Mesothelial cell of epicardium (in vitro differentiated cells): ENCODE results near the gene TANC1. TPM values are rescaled to one million over a fixed set of nuclear protein-coding genes. Genes with fewer than 3 reads are reported as not detected.

ENCODE experiments used
- DNase-seq, 2 experiments: peaks; one replicate each; pipeline ENCODE4 v3.0.0; 2021; ENCODE audit warnings: low spot score in 2 of 2; ENCODE audit not compliant: unreplicated experiment in 2 of 2
- H3K27ac Mint-ChIP-seq: 2 replicates; pipeline ENCODE4 v1.8.0; 2021; ENCODE audit warnings: mixed read lengths
- H3K27me3 Mint-ChIP-seq: 2 replicates; pipeline ENCODE4 v1.8.0; 2021; ENCODE audit warnings: low read depth, mixed read lengths
- H3K36me3 Mint-ChIP-seq: 2 replicates; pipeline ENCODE4 v1.8.0; 2021; ENCODE audit warnings: mixed read lengths
- H3K4me1 Mint-ChIP-seq: 2 replicates; pipeline ENCODE4 v1.8.0; 2021; ENCODE audit warnings: mixed read lengths
- H3K4me3 Mint-ChIP-seq: 2 replicates; pipeline ENCODE4 v1.8.0; 2021; ENCODE audit warnings: mild to moderate bottlenecking, moderate library complexity, mixed read lengths
- H3K9me3 Mint-ChIP-seq: 2 replicates; pipeline ENCODE4 v1.8.0; 2021; ENCODE audit warnings: mixed read lengths
- CTCF ChIP-seq: fragments of 200-600 bp; sonication (generic); IDR thresholded peaks from one replicate; pipeline ENCODE4 v1.5.0; 2021; ENCODE audit warnings: antibody characterized with exemption; ENCODE audit not compliant: unreplicated experiment
- total RNA-seq: library from RNA; stranded (reverse); gene quantifications from 3 replicates; pipeline ENCODE4 v1.2.1, GENCODE V29; 2021

TANC1 gene
- total RNA-seq, 1 donor from 2014 or later, result 138 TPM

DNA sequence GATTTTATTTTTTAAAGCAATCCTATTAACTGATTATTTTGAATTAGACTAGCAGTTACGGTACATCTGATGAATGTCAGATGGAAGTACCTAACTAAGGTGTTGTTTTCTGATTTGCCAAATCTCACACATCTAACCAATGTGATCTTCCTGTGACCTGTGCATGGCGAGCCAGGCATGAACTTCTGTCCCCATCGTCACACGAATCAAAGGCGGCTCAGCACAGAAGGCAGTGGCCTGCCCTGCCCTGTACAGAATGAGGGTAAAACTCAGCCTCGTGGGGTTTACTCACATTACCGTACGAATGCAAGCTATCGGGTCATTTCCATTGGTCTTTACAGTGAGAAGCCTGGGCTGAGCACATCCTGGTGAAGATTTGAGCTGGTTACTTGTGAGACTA, 230.8 kb downstream of the TANC1 start:
- TF ChIP-seq CTCF, result no peak
- H3K9me3 Mint-ChIP-seq, result no peaks in the 10 kb centered on the region
- H3K27ac Mint-ChIP-seq, result no peak overlapping the region
- no peaks in the 10 kb centered on the region for H3K27me3 Mint-ChIP-seq
- no peak for DNase-seq
- peaks cover 58% of the 10 kb centered on the region for H3K36me3 Mint-ChIP-seq
- H3K4me1 Mint-ChIP-seq, result peaks cover 2% of the 10 kb centered on the region
- H3K4me3 Mint-ChIP-seq, result no peak overlapping the region

GRCh38 chr2:159199761-159200465, 231.5 kb downstream of the TANC1 start:
- Mint-ChIP-seq H3K36me3 (peaks cover 53% of the 10 kb centered on the region), H3K27ac (peak overlapping the region; percentile 57), H3K9me3 (no peaks in the 10 kb centered on the region), H3K27me3 (no peaks in the 10 kb centered on the region), H3K4me1 (peaks cover 2% of the 10 kb centered on the region), H3K4me3 (no peak overlapping the region)
- DNase-seq, result no peak
- no peak for TF ChIP-seq CTCF

DNA sequence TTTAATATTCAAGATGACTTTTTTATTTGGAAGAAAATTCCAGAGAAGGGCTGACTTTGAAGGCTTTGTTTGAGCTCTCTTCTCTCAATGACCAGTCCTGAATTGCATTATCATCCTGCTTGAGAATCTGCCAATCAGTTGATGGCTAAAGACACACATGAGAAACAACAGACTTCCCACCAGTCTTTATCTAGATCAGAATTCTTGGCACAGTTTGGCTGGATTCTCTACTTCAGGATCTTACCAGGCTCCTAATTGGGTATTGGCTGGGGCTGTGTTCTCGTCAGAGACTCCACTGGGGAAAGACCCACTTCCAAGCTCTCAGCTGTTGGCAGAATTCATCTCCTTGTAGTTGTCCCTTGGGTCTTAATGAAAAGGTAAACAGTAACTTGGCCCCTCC, 232.1 kb downstream of the TANC1 start:
- peaks cover 58% of the 10 kb centered on the region for H3K36me3 Mint-ChIP-seq
- H3K4me1 Mint-ChIP-seq, result peaks cover 2% of the 10 kb centered on the region
- no peak overlapping the region for H3K4me3 Mint-ChIP-seq
- no peak for DNase-seq
- no peaks in the 10 kb centered on the region for H3K27me3 Mint-ChIP-seq
- H3K9me3 Mint-ChIP-seq, result no peaks in the 10 kb centered on the region
- peak overlapping the region; percentile 57 for H3K27ac Mint-ChIP-seq
- TF ChIP-seq CTCF, result no peak

- Mint-ChIP-seq H3K4me1 (peaks cover 2% of the 10 kb centered on the region), H3K27ac (peak overlapping the region; percentile 53), H3K27me3 (no peaks in the 10 kb centered on the region), H3K36me3 (peaks cover 58% of the 10 kb centered on the region), H3K4me3 (no peak overlapping the region), H3K9me3 (no peaks in the 10 kb centered on the region)
- no peak for TF ChIP-seq CTCF
- no peak for DNase-seq
These were observed 233.1 kb downstream of the TANC1 start for GRCh38 chr2:159201360-159202063.

DNA sequence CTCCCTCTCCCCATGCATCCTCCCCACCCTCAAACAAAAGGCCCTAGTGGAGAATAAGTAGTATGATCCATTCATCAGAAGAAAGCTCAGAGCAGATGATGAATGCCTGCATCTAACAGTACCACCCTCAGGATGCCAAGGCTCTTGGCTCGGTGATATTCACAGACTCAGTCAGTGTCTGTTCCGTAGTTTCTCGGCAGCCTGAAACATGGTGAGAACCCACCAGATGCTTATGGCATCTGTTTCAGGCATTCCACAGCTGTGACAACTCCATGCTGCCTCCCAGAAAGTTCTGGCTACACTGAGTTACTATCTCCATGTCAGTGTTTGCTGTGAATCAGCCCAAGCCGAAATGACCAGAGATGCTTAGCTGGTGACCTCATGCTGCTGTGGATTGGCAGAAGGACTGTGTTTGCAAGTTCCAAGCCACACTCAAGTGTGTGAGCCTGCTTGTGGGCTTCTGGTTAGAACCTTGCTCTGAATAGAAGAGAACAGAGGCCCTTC, 234.2 kb downstream of the TANC1 start:
- Mint-ChIP-seq H3K27me3 (no peaks in the 10 kb centered on the region), H3K4me1 (no peaks in the 10 kb centered on the region), H3K27ac (peak overlapping the region; percentile 73)

More for the DNA sequence above, 234.2 kb downstream of the TANC1 start:
- Mint-ChIP-seq H3K9me3 (no peaks in the 10 kb centered on the region), H3K4me3 (no peak overlapping the region), H3K36me3 (peaks cover 58% of the 10 kb centered on the region)
- no peak for TF ChIP-seq CTCF
- no peak for DNase-seq
